CD4-positive, alpha-beta T cell treated with Interleukin-2 at 100 ng/mL for 4 hours (primary cell): ENCODE measurements around the gene AHI1.
"Not testable (repeated sequence)": the region's sequence is repeated elsewhere in the genome, so short reads cannot be mapped to it uniquely, and the experiment has no call there.

Experiments used
- DNase-seq: peaks from one replicate; pipeline ENCODE4 v3.0.0-alpha.2; 2020; ENCODE audit warnings: low spot score

AHI1 gene

GRCh38 chr6:135260612-135261011 is 236.9 kb downstream of the AHI1 start:
- DNase-seq = no peak

DNA sequence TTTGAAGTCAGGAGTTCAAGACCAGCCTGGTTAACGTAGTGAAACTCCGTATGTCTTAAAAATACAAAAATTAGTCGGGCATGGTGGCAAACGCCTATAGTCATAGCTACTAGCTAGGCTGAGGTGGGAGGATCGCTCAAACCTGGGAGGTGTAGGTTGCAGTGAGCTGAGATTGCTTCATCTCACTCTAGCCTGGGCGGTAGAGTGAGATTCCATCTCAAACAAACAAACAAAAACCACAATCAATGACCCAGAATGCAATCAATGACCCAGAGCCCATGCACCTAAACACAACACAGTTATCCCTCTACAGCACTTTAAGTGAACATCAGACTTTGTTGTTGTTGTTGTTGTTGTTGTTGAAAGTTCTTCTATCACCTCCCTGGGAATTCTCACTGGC is 238.6 kb downstream of the AHI1 start:
- DNase-seq = no peak

GRCh38 chr6:135257631-135258405 is 239.7 kb downstream of the AHI1 start:
- no peak for DNase-seq

- DNase-seq = no peak
Observed at GRCh38 chr6:135256866-135257265, 240.7 kb downstream of the AHI1 start.

DNA sequence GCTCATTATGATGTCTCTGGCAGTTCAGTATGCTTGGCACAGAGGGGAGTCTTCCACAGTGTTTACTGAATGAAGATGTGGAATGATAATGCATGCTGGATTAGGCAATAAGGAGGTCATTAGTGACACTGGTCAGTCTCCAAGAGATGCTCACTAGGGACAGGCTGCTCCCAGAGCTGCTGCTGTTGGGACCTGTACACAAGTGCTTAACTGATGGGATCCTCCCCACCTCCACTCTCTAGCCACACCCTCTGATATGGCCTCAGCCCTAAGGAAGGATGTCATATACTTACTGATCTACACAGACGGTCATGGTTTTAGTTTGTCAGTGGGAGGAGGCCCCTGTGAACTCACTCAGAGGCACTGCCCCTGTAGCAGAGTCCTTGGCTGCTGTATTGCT is 243.1 kb downstream of the AHI1 start:
- no peak for DNase-seq

DNA sequence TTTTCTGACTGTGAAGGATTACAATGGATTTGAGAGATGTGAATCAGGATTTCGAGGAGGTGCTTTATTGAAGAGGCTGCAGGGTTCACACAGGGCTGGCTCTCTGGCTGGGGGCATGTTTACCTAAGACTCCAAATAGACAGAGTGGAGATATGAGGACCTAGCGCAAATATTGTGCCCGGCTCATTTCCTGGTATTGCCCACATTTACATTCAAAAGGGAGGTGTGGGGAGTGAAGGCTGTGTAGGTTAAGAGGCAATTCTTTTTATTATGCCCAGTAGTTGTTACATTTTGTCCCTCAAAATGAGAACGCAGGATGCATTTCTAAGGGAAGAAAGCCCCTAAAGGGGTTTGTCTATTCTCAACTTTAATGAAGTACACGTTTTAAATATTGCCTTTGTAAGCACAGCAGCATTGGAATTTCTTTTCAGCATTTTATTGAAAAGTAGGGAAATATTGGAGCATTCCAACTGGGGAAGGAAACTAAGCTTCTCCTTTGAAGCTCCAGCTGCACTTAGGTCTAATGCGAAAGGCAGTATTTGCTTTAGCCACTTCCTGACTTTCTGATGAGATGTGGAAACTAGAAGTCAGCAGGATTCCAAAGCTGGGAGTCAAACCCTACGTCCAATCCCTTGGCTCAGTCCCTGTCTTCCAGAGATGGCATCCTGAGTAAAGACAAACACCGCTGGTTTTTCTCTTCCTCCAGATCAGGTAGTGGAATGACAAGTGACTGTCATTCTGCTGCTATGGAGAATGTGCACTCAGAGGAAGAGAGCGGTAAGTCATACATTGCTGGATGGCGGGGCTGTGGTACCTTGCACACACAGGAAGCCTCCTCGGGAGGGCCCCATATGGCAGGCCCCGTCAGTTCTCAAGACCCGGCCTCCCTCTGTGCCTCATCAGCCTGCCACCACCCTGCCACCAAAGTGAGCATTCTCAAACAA is 245.8 kb downstream of the AHI1 start:
- DNase-seq = no peak

DNA sequence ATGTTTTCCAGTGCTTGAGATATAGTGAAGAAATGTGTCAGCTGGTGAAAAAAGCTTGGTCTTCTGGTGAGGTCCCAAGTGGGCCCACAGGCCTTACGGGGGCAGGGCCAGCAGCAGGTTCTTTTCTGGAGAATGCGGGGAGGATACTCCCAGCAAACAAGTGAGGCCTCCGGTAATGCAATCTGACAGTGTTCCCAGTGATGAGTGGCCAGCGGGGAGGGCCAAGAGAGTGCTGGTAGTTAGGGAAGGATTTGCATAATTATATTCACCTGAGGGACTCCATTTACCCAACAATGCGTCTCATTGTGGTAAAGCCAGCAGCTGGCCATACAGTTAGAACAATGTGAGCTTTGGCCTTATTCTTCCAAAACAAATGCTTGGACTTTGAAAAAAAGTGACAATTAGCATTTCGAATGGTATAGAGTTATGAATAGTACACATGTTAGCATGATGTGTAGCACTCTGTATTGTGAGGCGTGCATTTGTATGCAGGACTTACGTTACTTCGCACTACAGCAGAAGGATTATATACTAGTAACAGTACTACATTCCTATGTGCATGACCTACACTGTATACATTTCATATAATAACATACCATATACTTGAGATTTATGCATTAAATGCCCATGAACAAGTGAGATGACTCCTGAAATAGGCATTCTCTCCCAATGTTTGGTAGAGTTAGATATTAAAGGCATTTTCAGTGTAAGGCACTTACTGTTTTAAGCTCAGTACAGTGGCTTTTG is 246.6 kb downstream of the AHI1 start:
- no peak for DNase-seq

DNA sequence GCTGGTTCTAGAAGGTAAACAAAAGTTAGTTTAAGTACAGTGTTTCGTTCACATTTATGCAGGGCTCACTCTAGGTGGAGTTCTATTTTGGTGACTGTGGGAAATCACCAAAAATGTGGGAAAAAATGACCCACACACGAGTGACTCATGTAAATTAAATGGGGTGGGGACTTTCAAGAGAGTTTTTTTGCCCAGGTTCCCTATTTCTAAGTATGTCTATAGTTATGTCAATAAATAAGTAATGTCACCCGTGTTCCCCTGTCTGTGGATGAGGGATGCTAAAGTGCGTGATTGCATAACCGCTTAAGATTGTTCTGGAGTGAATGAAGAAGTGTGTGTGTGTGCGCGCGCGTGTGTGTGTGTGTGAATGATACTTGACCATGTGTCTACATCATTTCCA is 247.3 kb downstream of the AHI1 start:
- no peak for DNase-seq

- not testable (repeated sequence) for DNase-seq
Observed at GRCh38 chr6:135246412-135247012, 251.0 kb downstream of the AHI1 start.

DNA sequence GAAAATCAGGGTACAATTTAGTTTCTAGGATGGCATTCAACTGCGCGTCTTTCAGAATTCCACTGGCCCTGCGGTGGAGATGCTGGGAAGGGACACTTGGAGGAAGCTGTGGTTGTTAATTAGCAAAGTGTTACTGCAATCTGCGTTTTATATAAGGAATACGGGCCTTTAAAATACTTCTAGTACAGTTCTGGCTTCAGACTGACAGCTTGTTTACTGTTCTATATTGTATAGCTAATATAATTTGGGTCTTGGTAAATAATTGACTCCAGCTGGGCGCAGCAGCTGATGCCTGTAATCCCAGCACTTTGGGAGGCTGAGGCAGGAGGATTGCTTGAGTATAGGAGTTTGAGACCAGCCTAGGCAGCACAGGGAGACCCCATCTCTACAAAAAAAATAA is 252.7 kb downstream of the AHI1 start:
- no peak for DNase-seq

DNA sequence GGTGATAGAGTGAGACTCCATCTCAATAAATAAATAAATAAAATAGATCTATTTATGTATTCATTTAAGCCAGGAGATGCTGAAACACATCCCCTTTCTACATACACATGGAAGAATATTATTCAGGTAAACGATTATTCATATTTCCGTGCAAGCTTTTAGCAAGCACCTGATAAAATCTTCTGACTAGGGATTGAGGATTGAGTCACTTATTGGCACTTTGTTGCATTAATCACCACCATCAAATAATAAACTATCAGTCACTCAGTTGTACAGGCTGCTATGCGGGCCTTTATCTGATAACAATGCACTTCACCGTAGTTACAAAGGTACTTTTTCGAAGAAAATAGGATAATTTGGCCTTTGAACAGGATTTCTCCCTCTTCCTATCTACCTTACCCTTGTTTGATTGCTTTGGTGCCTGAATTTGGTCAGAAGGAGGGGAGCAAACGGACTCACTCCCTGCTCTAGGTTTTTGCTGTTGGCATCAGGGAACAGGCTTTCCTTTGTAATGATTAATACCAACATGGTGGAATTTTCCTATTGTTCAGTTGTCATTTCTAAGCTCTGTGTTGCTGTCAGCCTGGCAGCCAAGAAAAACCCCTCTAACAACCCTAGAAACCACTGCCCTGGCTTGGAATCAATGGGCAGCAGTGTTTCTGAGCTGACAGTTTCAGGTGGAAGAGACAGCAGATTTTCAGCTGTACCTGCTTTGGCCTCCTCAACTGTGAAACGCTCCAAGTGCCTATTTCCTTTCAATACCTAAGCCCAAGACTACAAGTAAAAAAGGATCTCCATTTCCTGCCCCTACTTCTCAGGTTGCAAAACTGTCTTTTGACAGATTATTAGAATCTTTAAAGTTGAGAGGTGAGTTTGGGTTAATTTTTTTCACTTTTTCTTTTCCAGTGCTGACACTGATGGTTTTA is 253.4 kb downstream of the AHI1 start:
- DNase-seq = no peak

DNA sequence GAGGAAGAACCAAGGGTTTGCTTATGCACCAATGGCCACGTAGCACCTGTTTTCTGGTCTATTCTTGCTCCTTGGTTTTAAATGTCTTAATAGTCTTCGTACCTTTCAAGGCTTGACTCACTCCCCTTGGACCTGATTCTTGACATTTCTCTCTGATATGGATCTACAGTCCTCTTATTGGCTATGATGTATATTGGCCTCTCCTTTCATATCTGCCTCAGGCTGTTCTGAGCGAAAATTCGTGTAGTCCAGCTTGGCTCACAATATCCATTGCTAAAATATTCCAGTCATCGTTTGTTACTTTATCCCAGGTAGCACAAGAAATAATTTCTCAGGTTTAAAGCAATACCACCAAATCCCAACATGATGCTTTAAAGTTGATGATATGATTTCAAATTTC is 256.8 kb downstream of the AHI1 start:
- DNase-seq = no peak

GRCh38 chr6:135236732-135237131 is 260.8 kb downstream of the AHI1 start:
- no peak for DNase-seq

GRCh38 chr6:135236319-135236718 is 261.2 kb downstream of the AHI1 start:
- no peak for DNase-seq

DNA sequence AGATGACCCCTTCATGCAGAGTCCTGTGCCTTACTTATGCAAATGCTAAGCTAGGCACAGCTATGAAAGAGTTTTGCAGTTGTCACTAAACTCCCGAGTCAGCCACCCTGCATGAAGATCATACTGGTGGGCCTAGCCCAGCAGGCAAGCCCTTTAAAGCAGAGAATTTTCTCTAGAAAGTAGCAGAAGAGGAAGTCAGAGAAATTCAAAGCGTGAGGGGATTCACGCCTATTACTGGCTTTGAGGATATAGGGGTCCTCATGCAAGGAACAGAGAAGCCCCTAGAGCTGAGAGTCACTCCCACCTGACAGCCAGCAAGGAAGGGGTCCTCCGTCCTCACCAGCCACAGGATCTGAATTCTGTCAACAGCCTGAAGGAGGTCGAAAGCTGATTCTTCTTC is 261.8 kb downstream of the AHI1 start:
- no peak for DNase-seq

- DNase-seq = no peak
Observed at GRCh38 chr6:135234492-135234780, 263.1 kb downstream of the AHI1 start.

DNA sequence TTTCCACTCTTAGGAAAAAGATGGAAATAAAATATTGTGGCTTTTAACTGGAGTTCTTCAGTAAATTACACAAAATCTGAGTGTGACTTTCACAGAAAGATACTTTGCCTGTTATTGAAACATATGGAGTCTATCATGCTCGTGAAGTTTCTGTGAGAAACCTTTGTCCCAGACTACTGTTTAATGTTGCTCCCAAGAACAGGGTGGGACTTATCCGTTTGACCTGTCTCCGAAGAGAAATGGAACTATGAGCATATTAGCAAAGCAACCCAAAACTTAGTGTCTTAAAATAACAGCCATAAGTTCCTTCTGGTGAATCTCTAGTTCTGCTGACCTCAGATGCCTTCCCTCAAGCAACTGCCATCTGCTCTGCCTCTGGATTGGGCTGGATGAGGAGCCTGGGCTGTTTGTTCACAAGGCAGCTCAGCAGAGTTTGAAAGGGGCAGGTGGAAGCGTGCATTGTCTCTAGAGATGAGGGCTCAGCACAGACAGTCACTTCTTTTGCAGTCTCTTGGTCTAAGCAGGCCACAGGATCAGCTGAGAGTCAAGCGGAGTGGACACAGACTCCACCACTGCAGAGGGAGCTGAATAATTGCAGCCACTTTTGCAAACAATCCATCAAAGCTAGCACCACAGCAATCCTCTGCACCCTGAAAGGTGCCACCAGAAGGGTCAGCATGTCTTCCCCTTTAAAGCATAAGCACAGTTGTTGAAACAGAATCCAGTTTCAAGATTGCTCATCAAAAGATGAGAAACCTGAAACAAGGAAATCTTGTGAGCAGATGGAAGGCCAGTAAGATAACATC is 263.7 kb downstream of the AHI1 start:
- DNase-seq = no peak
